Ramos (cell line): ENCODE results near the gene PSPC1.

Experiments used
- in situ Hi-C: fragments of 300-500 bp; cut with MboI; formaldehyde crosslinking; loops from one replicate; pipeline ENCODE4 v1.14.3; 2022; ENCODE audit warnings: low sequenced_read_pairs; ENCODE audit not compliant: unreplicated experiment

PSPC1 gene

DNA sequence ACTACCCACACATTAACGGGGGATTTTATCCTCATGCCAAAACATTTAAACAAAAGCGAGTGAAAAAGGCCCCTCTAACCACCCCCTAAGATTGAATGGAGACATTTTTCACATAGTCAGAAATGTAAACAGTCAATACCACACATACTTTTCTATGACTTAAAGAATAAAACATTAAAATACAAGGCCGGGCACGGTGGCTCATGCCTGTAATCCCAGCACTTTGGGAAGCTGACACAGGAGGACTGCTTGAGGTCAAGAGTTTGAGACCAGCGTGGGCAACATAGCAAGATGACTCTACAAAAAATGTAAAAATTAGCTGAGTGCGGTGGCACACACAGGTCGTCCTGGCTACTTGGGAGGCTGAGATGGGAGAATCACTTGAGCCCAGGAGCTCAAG lies 102.0 kb downstream of the PSPC1 start:
- in situ Hi-C loops: no loop called here

DNA sequence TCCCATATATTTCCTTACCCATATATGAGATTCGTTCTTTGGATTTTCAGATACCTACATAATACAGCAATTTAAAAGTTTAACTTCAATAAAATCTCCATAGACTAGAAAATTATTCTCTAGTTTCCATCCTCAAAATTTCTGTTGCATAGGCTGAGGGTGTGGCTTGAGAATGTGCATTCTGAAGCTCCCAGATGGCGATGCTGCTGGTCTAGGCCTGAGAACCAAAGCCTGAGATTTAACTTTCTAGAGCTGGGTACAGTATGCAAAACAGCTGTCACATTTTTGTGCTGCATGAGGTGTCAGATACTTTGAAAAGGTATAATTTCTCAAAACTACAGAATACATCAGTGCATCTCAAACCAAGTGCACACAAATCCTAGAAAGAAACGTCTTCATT lies 106.6 kb downstream of the PSPC1 start:
- in situ Hi-C loops: no loop called here

DNA sequence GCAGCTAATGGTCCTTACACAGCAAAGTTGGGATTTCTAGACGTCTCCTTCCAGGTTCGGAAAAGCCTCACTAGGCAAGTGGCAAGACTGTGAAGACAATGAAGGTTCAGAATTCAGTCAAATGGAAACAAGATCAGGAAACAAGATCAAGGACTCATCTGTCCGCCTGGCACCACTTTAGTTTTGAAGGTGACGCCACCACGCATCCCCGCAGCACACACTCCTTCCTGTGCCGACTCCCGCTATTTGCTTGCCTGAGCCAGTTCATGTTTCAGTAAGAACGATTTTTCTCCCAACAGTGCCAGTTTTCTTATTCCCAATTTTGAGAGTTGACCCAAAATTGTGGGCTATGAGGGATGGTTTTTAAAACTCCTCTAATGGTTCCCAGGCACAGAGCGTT lies 107.8 kb downstream of the PSPC1 start:
- in situ Hi-C loops: no loop called here

DNA sequence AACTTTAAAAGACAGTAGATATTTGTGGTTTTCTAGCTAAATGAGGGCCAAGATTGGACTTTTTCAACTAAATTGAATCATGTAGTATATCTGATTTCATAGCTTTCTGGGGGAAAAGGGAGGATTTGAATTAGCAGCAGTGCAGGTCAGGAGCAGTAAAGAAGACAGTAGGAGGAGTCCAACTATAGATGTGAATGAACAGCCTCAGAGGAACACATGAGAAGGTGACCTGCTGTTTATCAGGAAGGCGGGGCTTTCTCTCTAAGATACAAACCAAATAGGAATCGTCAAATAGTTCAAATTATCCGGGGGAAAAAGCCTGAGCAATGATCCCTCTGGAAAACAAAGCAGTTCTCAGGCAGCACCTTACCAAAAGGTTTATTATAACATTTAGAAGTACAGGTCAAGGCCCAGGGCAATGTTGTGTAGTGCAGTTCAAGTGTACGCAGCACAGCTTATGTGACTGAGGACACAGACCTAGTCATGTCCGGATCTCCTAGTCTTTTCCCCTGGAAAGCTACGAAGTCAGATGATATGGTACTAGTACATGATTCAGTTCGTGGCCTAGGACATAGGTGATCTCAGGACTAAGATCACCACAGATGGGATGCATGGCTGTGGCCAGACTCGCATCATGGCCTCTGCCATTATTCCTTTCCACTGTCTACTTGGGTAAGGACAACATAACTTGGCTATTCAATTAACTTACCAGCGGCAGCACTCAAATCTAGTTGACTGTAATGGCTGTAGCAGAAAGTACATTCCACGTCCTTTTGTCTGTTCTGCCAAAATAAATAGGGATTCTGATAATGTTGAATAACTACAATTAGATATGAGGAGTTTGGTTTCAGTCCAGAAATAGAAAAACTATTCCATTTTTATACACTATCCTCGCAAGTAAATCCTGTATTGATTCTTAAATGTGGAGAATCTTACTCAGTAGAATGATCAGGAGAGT lies 109.0 kb downstream of the PSPC1 start:
- in situ Hi-C loops: no loop called here

DNA sequence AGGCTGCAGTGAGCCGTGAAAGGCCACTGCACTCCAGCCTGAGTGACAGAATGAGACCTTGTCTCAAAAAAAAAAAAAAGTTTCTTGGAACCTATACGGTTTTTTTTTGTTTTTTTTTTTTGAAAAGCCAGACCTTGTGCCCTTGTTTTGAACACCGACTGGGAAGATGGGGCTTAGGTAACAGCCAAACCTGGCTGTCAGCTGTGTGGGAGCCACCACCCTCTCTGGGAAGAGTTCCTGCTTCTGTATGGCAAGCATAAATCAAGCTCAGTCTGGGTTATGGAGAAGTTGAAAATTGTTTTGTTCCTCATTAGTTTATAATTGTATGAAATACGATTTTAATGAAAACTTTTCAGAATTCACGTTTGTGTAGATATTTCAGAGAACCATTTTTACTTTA lies 109.8 kb downstream of the PSPC1 start:
- in situ Hi-C loops: no loop called here

DNA sequence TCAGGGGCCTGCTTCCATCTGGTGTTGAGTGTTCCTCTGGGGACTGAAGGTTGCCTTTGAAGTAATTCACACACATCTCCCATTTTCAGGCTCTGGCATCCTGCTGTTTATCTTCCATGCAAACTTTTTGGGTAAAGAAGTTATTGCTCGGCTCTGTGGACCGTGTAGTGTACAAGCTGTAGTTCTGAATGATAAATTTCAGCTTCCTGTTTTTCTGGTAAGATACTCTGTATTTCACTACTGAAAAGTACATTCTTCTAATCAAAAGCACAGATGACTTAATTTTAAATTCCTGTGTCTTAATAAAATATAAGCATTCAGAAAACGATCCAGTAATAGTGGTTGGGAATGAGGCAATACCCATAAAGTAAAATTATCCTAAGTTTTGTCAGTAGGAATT lies 112.6 kb downstream of the PSPC1 start:
- in situ Hi-C loops: no loop called here

DNA sequence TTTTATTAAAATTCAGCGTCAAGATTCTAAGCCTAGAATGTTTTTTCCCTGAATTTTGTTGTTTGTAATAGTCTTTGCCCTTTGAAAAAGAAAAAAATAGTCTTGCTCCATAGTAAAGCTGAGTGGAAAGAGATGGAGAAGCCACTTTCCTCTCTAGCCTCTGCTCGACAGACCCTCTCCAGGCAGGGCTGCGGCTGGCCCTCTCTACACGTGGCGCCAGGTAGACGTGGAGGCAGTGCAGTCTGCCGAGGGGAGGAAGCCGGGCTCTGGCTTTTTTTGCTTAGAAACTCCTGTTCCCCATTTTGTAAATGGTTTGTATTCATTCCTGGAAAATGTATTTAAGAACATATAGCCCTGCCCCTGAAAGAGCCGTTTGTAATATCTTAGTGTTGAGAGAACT lies 114.0 kb downstream of the PSPC1 start:
- in situ Hi-C loops: no loop called here

DNA sequence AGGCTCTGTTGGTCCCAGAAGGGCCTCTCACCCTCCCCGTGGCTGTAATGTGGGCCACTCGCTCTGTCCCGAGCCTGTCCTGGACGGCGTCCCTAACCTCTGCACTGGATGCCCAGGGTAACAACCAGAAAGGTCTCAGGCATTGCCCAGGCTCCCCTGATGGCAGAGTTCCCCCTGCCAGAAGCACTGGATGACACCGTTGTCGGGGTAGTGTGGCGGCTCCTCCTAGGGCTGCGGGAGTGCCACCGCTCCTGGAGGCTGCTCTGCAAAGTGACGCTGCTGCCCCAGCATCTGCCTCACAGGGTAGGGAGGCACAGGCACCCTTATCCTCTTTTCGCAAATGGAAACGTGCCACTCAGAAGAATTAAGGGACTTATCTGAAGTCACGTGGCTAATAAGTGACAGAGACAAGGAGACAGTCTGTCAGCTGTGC lies 117.3 kb downstream of the PSPC1 start:
- in situ Hi-C loops: no loop called here

DNA sequence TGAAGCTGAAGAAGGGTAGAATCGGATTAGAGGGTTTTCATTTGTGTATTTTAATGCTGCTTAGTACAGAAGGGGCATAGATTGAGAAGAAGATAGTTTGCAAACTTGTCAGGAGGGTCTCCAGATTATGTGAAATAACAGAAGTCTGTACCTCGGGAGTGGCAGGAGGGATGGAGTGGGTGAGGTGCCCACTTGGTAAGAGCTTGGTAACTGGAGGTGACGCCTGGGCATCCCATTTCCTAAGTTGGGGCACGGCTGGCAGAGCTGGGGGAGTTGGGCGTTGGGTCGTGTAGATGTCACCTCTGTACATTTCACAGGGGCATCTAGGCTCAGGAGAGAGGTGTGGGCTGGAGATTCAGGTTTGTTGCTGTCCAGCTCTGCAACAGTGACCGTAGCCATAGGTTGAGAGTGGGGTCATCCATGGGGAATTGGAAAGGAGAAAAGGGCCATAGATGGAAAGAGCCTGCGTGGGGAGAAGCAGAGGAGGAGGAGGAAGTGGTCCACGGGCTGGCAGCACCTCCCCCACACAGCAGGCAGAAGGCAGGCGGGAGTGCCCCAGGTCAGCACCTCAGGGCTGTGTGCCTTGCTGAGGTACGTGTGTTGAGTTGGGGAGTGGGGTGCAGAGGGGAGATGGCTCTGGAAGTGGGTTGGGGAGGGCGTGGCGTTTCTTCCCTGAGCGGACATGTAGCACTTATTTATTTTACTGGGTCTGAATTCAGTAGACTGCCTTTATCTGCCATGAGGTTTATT lies 118.1 kb downstream of the PSPC1 start:
- in situ Hi-C loops: no loop called here

DNA sequence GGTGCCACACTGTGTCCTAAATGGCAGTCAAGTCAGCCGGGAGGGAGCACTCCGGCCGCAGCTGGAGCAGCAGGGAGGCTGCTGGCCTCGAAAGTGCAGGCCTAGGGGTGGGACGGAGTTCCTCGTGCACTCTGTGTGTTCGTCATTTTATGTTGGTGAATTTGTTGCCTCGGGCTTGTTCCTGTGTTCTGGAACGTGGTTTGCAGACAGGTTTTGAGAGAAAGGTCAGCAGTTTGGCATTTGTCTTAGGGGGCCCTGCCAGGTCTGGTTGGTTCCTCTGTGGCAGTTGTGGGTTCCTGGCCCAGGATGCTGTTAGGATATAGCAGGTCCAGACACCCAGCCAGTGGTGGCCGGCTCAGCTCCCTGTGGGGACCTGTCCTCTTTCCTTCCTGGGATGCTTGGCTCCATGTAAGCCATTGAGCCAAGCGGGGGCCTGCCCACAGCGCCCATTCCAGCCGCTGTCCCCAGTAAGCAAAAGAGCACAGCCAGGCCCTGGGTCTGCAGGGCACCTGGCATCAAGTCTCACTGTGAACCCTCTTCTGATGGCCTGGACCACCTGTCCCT lies 119.2 kb downstream of the PSPC1 start:
- in situ Hi-C loops: no loop called here

DNA sequence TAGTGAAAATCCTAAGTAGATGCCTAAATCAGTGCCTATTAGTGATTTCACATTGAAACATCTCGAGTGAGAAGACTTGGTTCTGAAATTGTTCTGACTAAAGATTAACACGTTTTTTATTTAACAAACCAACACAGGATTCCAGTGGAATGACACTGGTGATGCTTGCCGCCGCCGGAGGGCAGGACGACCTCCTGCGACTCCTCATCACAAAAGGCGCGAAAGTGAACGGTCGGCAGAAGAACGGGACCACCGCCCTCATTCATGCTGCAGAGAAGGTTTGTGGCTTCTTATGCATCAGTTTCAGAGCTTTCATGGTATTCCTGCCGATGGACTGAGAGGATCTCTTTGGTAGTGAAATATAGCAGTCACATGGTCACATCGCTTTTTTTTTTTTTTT lies 121.2 kb downstream of the PSPC1 start:
- in situ Hi-C loops: no loop called here

DNA sequence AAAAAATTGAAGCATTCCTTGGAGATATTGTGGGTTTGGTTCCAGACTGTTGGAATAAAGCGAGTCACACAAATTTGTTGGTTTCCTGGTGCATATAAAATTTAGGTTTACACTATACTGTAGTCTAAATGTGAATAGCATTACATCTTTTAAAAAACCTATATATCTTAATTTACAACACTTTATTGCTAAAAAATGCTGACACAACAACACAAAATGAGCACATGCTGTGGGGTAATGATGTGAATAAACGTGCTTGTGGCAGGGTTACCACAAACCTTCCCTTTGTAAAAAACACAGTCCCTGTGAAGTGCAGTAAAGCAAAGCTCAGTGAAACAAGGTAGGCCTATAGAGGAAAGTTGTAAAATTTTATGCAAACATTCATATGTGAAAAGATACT lies 121.6 kb downstream of the PSPC1 start:
- in situ Hi-C loops: no loop called here

DNA sequence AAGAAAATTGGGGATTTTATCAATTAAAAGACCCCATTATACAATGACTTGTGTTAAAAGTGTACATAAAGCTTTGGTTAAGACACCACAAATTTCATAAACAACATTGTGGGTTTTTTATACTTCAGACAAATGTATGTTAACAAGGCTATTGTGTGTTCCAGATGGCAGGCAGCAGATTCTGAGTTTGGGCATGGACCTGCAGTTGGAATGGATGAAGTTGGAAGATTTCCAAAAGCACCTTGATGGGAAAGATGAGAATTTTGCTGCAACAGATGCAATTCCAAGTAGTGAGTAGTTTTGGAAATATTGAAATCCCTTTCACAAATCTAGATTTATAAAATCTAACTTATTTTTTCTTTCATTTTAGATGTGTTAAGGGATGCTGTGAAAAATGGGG lies 123.9 kb downstream of the PSPC1 start:
- in situ Hi-C loops: no loop called here

DNA sequence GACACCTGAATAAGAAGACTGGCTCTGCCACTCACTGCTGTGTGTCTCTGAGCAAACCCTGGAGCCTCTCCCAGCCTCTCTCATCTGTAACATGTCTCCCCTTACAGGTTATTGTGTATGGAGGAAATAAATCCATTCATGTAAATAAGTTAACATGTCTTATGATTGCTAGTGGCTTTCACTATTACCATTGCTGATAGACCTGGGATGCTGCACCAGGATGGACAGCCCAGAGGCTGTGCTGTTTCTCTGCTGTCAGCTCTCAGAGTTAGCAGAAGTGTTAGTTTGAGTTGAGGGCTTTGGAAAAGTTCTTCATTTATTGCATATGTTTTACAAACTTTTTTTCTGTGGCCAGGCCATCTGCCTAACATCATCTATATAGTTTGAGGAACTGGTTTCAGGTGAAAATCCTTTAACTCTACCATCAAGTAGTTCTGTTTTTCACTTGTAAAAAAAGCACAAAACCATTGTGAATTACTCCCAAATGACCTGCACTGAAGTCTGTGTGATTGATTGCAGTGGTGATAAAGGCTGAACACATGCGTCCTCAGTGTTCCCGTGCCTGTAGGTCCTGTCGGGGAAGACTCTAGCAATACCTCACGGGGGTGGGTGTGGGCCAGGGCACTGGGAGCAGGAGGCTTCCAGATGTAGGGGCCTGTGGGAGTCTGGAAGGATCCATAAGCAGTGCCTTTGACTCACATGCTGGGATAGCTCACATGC lies 124.7 kb downstream of the PSPC1 start:
- in situ Hi-C loops: no loop called here
